NCI-H1694 (cell line): ENCODE measurements around the gene P4HA3.
"Not testable (repeated sequence)": the region's sequence is repeated elsewhere in the genome, so short reads cannot be mapped to it uniquely, and the experiment has no call there.

ENCODE experiments used
- DNase-seq: peaks from one replicate; lab custom pipeline; 2025; lab: John Stamatoyannopoulos, UW

The P4HA3 gene

DNA sequence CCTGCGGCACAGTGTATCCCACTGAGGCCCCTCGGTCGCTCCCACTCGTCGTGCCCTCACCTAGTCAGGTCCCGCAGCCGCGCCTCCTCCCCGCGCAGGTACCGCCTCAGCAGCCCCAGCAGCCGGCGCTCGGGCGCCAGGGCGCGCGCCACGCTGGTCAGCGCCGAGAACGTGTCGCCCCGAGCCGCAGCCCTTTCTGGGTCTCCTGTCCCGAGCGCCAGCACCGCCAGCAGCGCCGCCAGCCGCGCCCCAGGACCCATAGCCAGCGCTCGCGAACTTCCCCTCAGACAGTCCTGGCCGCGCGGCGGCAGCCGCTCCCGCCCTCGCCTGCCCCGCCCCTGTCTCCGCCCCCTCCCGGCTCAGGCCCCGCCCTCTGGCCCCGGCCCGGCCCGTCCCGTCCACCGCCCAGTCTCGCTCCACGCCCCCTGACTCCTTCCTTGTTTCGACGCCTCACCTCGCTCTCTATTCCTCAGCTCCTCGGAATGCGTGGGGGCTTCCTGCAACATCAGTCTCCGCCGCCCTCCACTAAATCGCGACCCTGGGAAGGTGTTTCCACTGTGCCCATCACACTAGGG, at the start of gene P4HA3:
Gene P4HA3 (minus strand): TSS at position 289 of the 575 bp plus-strand sequence. CDS start 29 bp downstream, at position 260.
- DNase-seq, result no peak

DNA sequence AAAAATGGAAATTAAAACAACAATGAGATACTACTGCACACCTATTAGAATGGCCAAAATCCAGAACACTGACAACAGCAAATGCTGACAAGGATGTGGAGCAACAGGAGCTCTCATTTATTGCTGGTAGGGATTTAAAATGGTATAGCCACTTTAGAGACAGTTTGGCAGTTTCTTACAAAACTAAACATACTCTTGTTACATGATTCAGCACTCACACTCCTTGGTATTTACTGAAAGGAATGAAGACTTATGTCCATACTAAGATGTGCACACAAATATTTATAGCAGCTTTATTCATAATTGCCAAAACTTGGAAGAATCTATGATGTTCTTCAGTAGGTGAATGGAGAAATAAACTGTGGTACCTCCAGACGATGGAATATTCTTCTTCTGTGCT, 46.0 kb upstream of the P4HA3 start:
- no peak for DNase-seq

GRCh38 chr11:74355626-74356025, 44.2 kb upstream of the P4HA3 start:
- no peak for DNase-seq

GRCh38 chr11:74354036-74354435, 42.6 kb upstream of the P4HA3 start:
- no peak for DNase-seq

- DNase-seq, result no peak
These were observed 35.9 kb upstream of the P4HA3 start for GRCh38 chr11:74347381-74347780.

GRCh38 chr11:74345420-74345819, 34.0 kb upstream of the P4HA3 start:
- DNase-seq, result no peak

DNA sequence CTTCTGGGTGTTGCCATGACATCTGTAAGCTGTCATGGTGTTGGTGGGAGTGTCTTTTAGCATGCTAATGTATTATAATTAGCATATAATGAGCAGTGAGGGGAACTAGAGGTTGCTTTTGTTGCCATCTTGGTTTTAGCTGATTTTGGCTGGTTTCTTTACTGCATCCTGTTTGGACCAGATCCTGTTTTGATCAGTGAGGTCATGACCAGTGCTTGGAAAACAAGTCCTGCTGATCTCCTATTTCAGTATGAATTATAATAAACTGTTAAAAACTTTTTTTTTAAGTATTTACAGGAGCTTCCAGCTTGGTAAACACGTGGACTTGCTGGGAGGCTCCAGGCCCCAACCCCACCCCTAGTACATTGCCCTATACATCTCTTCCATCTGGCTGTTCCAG, 30.5 kb upstream of the P4HA3 start:
- DNase-seq, result no peak

DNA sequence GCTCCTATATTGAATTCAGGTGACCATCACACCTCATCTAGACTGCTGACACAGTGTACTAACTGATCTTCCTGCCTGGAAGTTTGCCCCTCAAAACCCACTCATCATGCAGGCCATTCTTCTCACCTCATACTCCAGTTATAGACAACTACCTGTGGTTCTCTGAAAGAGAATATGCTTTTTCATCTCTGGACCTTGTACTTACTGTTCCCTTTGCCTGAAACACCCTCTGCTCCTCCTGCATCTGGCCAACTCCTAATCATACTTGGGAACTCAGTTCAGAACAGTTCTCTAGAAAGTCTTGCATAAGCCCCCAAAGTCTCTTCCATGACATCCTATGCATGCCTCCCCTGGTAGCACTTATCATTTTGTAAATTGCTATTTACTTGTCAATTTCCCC, 28.2 kb upstream of the P4HA3 start:
- DNase-seq, result no peak

GRCh38 chr11:74338963-74339362, 27.5 kb upstream of the P4HA3 start:
- no peak for DNase-seq

DNA sequence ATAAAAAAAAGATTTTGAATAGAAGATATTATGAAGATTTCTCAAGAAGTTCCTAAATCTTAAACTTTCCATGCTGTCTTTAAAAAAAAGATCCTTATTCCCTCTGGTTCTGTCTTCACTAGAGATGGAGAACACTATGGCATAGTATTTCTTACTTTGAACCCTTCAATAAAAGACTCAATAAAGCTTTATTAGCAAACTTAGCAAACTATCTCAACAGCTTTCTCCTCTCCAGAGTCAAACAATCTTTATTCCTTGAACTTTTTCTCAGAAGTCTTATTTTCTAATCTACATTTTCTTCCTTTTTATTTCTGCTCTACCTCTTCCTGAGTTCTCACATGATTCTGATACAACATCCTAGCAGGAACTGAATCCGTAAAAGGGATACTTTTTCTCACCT, 21.8 kb upstream of the P4HA3 start:
- no peak for DNase-seq

- no peak for DNase-seq
These were observed 20.9 kb upstream of the P4HA3 start for GRCh38 chr11:74332291-74332690.

GRCh38 chr11:74331000-74331399, 19.6 kb upstream of the P4HA3 start:
- DNase-seq, result not testable (repeated sequence)

GRCh38 chr11:74330075-74330858, 18.8 kb upstream of the P4HA3 start:
- no peak for DNase-seq

GRCh38 chr11:74327076-74327475, 15.6 kb upstream of the P4HA3 start:
- DNase-seq, result no peak

- DNase-seq, result no peak
These were observed 15.2 kb upstream of the P4HA3 start for GRCh38 chr11:74326665-74327064.

GRCh38 chr11:74325649-74326645, 14.5 kb upstream of the P4HA3 start:
- DNase-seq, result peak; percentile 92

GRCh38 chr11:74322667-74323066, 11.2 kb upstream of the P4HA3 start:
- no peak for DNase-seq

- DNase-seq, result peak; percentile 91
These were observed 10.2 kb upstream of the P4HA3 start for GRCh38 chr11:74321487-74322188.

DNA sequence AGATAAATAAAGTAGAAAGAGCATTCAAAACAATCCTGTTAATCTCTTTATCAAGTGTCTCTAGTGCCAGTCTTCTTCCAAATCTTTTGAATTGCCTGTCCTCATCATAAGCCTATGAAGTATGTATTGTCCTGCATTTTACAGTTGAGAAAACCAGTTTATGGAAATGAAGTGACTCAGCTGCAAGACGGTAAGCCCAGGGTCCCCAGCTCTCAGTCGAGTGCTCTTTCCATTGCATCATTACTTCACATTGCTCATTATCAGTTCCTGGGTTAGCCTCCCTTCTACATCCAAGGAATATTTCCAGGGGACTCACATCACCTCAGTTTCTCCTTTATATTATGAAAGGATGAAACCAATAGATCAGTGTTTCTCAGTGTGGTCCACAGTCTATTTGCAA, 9.1 kb upstream of the P4HA3 start:
- DNase-seq, result no peak

- no peak for DNase-seq
These were observed 7.8 kb upstream of the P4HA3 start for GRCh38 chr11:74319139-74319816.

GRCh38 chr11:74318241-74318932, 6.9 kb upstream of the P4HA3 start:
- DNase-seq, result no peak
